K562 (cell line): ENCODE results near the gene TFCP2L1. TPM values are rescaled to one million over a fixed set of nuclear protein-coding genes. Genes with fewer than 3 reads are reported as not detected.

Source experiments
- ATAC-seq: fragments of 200-7000 bp; cut with Tn5 transposase; 3 replicates; pipeline ENCODE4 v1.9.1; 2020; ENCODE audit warnings: moderate library complexity
- BruUV-seq: library from RNA; stranded (reverse); fragments of 400-500 nt; replicated peaks from 2 replicates; lab custom pipeline; 2021; lab: Mats Ljungman, UMichigan
- CTCF ChIA-PET: fragments of 300-600 bp; formaldehyde crosslinking; extraction: SDS; loops from one replicate; lab custom pipeline; 2021; ENCODE audit warnings: low intra/inter-chr PET ratio; lab: Yijun Ruan, JAX
- POLR2A ChIA-PET: fragments of 300-600, 350-650 bp; sonication (Branson Sonifier 250); formaldehyde crosslinking; extraction: SDS; loops from one replicate; lab custom pipeline; 2021; ENCODE audit warnings: antibody characterized with exemption, inconsistent platforms; lab: Yijun Ruan, JAX
- DNase-seq, 4 experiments: peaks; one replicate each; pipeline versions ENCODE4 v3.0.0 to v3.0.0-alpha.2; 2011 to 2018; ENCODE audit warnings: low spot score in 3 of 4, mixed read lengths in 3 of 4; ENCODE audit errors: extremely low read depth in 1 of 4
- FAIRE-seq: peaks from 2 replicates; lab custom pipeline; 2011; peaks lifted over from hg19 to GRCh38; lab: Jason Lieb, UNC
- H2AFZ ChIP-seq: 2 replicates; pipeline ENCODE4 v1.6.0; 2011; ENCODE audit warnings: low read depth, low read length, control low read depth, inconsistent platforms
- H3K27ac ChIP-seq: fragments of 200-600 bp; 3 replicates; pipeline ENCODE4 v1.8.0; 2011; ENCODE audit warnings: low read depth, mild to moderate bottlenecking, control low read depth, inconsistent platforms, low read length, moderate library complexity, mixed read lengths; ENCODE audit errors: extremely low read depth
- H3K27me3 ChIP-seq, 2 experiments: fragments of 300-600 bp in 1 of 2; 2 replicates in 1 of 2; 3 replicates in 1 of 2; pipeline versions ENCODE4 v1.6.0 to v1.8.0; 2011; ENCODE audit warnings: inconsistent platforms in 2 of 2, low read length in 2 of 2, mild to moderate bottlenecking in 1 of 2, mixed read lengths in 1 of 2, moderate library complexity in 1 of 2; ENCODE audit not compliant: control insufficient read depth in 2 of 2, insufficient read depth in 2 of 2
- H3K36me3 ChIP-seq: fragments of 300-600 bp; 3 replicates; pipeline ENCODE4 v1.8.0; 2011; ENCODE audit warnings: mild to moderate bottlenecking, low read length, inconsistent platforms; ENCODE audit not compliant: control insufficient read depth, insufficient read depth
- H3K4me1 ChIP-seq, 2 experiments: fragments of 200-600 bp in 1 of 2; replicated peaks in 1 of 2; 2 replicates in 1 of 2; 3 replicates in 1 of 2; pipeline versions ENCODE4 v1.5.1 to v1.8.0; 2011; ENCODE audit warnings: inconsistent platforms in 2 of 2, low read length in 2 of 2, mild to moderate bottlenecking in 1 of 2, mixed read lengths in 1 of 2, moderate library complexity in 1 of 2; ENCODE audit not compliant: control insufficient read depth in 2 of 2, insufficient read depth in 2 of 2
- H3K4me2 ChIP-seq: 2 replicates; pipeline ENCODE4 v1.6.1; 2011; ENCODE audit warnings: low read length, control low read depth, inconsistent platforms, mixed read lengths; ENCODE audit not compliant: insufficient read depth
- H3K4me3 ChIP-seq: fragments of 200-600 bp; sonication (generic), shearing (Covaris generic); 2 replicates; pipeline ENCODE4 v1.5.1; 2016; ENCODE audit warnings: control low read depth, inconsistent platforms
- H3K79me2 ChIP-seq: fragments of 200-600 bp; 3 replicates; pipeline ENCODE4 v1.8.0; 2011; ENCODE audit warnings: low read length, inconsistent platforms; ENCODE audit not compliant: control insufficient read depth, insufficient read depth
- H3K9ac ChIP-seq, 2 experiments: 2 replicates each; pipeline versions ENCODE4 v1.6.0 to v1.6.1; 2011; ENCODE audit warnings: low read depth in 2 of 2, low read length in 2 of 2, control low read depth in 1 of 2, inconsistent platforms in 1 of 2, mild to moderate bottlenecking in 1 of 2, mixed read lengths in 1 of 2; ENCODE audit not compliant: insufficient read depth in 1 of 2
- H3K9me1 ChIP-seq: one replicate; pipeline ENCODE4 v1.6.0; 2011; ENCODE audit warnings: inconsistent platforms, mild to moderate bottlenecking, low read length, moderate library complexity; ENCODE audit not compliant: control insufficient read depth, insufficient read depth
- H3K9me3 ChIP-seq: replicated peaks from 2 replicates; pipeline ENCODE4 v1.5.1; 2011; ENCODE audit warnings: low read depth, low read length, inconsistent platforms; ENCODE audit not compliant: control insufficient read depth, insufficient read depth
- H4K20me1 ChIP-seq: replicated peaks from 2 replicates; pipeline ENCODE4 v1.6.1; 2011; ENCODE audit warnings: low read length, inconsistent platforms, mixed read lengths; ENCODE audit not compliant: control insufficient read depth, insufficient read depth
- BDP1 ChIP-seq: IDR thresholded peaks from 3 replicates; pipeline ENCODE4 v1.6.1; 2011; ENCODE audit not compliant: insufficient read length, insufficient read depth
- CHCHD3 ChIP-seq: fragments of 250-450 bp; sonication (Bioruptor Pico); IDR thresholded peaks from 2 replicates; pipeline ENCODE4 v2.1.2; 2022; ENCODE audit warnings: mild to moderate bottlenecking
- HCFC1 ChIP-seq: IDR thresholded peaks from 2 replicates; pipeline ENCODE4 v1.6.1; 2012; ENCODE audit warnings: low read depth, low read length, improper control_type of control experiment
- KLF16 ChIP-seq: IDR thresholded peaks from 2 replicates; pipeline ENCODE4 v1.6.1; 2016; ENCODE audit warnings: antibody characterized with exemption
- MED1 ChIP-seq: sonication (generic); formaldehyde crosslinking; IDR thresholded peaks from 2 replicates; pipeline ENCODE4 v1.8.1; 2023; ENCODE audit warnings: missing genetic modification reagents, borderline replicate concordance
- NFIX ChIP-seq: fragments of 250-450 bp; sonication (Bioruptor Pico); IDR thresholded peaks from 2 replicates; pipeline ENCODE4 v1.4.0; 2020; ENCODE audit warnings: low read depth, mild to moderate bottlenecking, moderate library complexity
- RBM34 ChIP-seq: fragments of 200-400 bp; formaldehyde crosslinking; IDR thresholded peaks from 2 replicates; pipeline ENCODE4 v1.6.1; 2018; ENCODE audit warnings: low read length, borderline replicate concordance; ENCODE audit not compliant: insufficient read depth
- ZNF436 ChIP-seq: fragments of 250-450, 450-650 bp; sonication (Bioruptor Pico); formaldehyde crosslinking; IDR thresholded peaks from 2 replicates; pipeline ENCODE4 v1.7.0; 2020; ENCODE audit warnings: mild to moderate bottlenecking
- ZNF717 ChIP-seq: fragments of 250-450 bp; sonication (Bioruptor Pico); IDR thresholded peaks from 2 replicates; pipeline ENCODE4 v1.5.0; 2021
- ZSCAN29 ChIP-seq: fragments of 450-650 bp; IDR thresholded peaks from 2 replicates; pipeline ENCODE4 v1.6.1; 2017
- WGBS: fragments of 100-300 bp; shearing (Covaris generic); methylation state at CpG from one replicate; pipeline ENCODE4 v1.1.6; 2016; ENCODE audit warnings: low coverage, mixed read lengths; ENCODE audit not compliant: insufficient coverage; ENCODE audit errors: missing lambda C conversion rate; 5-methylcytosine and 5-hydroxymethylcytosine counted together
- in situ Hi-C: fragments of 300-500 bp; cut with MboI; formaldehyde crosslinking; loops from 4 replicates; pipeline ENCODE4 v1.15.0; 2018; ENCODE audit warnings: inconsistent platforms, mixed read lengths
- intact Hi-C: fragments of 100-400 bp; cut with micrococcal nuclease; formaldehyde crosslinking; loops from 2 replicates; pipeline ENCODE4 v1.14.2; 2022
- polyA plus RNA-seq, 8 experiments: library from polyadenylated mRNA; depleted of rRNA in 4 of 8; stranded (reverse) in 5 of 8; unstranded in 3 of 8; fragments of >200 nt; fragmentation: Nextera tagmentation in 2 of 8; fragmentation: Illumina TruSeq in 1 of 8; extraction: Ambion mirVana in 2 of 8; extraction: Trizol in 1 of 8; gene quantifications; 2 replicates each; pipeline versions ENCODE4 v1.2.1 to v1.2.3, GENCODE V29; 2011 to 2014; ENCODE audit warnings: inconsistent platforms in 1 of 8, missing spikeins in 1 of 8
- total RNA-seq, 7 experiments: library from RNA; depleted of rRNA in 6 of 7; stranded (reverse); fragments of >200 nt in 6 of 7; fragmentation: Illumina TruSeq in 2 of 7; extraction: Trizol in 2 of 7; gene quantifications; 2 replicates each; pipeline versions ENCODE4 v1.2.1 to v1.2.3, GENCODE V29; 2011 to 2021; ENCODE audit warnings: low replicate concordance in 1 of 7

The TFCP2L1 gene
- total and polyA plus RNA-seq, 9 of the 15 experiments (the other 6 are each of a cell fraction or from before 2014, with no cell fraction given) = 0.08 to 1.00 (median 0.42) TPM

GRCh38 chr2:121260370-121261154 is 24.4 kb downstream of the TFCP2L1 start:
- POLR2A ChIA-PET = no interaction called here
- Histone ChIP-seq H3K36me3 (no peaks in the 10 kb centered on the region), H2AFZ (no peak overlapping the region), H3K79me2 (no peaks in the 10 kb centered on the region), H3K9ac (no peak overlapping the region; a peak in 1 of 4 replicates), H3K4me2 (no peak overlapping the region), H3K9me3 (no peaks in the 10 kb centered on the region), H4K20me1 (no peaks in the 10 kb centered on the region; the same call in 1 of the 2 replicates), H3K27ac (no peak overlapping the region), H3K4me3 (no peak overlapping the region), H3K9me1 (no peaks in the 10 kb centered on the region), H3K4me1 (no peaks in the 10 kb centered on the region), H3K27me3 (peaks cover 5 to 28% of the 10 kb centered on the region in 2 experiments; a peak in 3 of 5 replicates)
- TF ChIP-seq KLF16 = no peak
- no peak for TF ChIP-seq NFIX (CRISPR knock-in tag)
- no peak for TF ChIP-seq ZSCAN29
- no peak for TF ChIP-seq MED1 (CRISPR knock-in tag)
- no peak for TF ChIP-seq RBM34
- TF ChIP-seq BDP1 = no peak
- no peak for TF ChIP-seq CHCHD3
- TF ChIP-seq HCFC1 = no peak
- TF ChIP-seq ZNF436 (CRISPR knock-in tag) = no peak
- TF ChIP-seq ZNF717 (CRISPR knock-in tag) = no peak
- no peak for ATAC-seq
- WGBS = 10% methylated on average over 12 of the region's 12 CpGs
- intact Hi-C loops = no loop called here
- DNase-seq = no peak
- no peak for FAIRE-seq
- CTCF ChIA-PET = no interaction called here
- no TSS peak for BruUV-seq
- in situ Hi-C loops = no loop called here
